ENCODE data around the gene POLR3C.

GRCh38 chr1:145886390-145886789 is 62.4 kb downstream of the POLR3C start:
- TF ChIP-seq CTCF (IDR thresholded peaks at IDR 0.05) = no peak
- no peak for TF ChIP-seq POLR2A (IDR thresholded peaks at IDR 0.05)

Data from thyroid gland (tissue), 4 donors.